Forelimb muscle (tissue), 1 donor: ENCODE measurements around the gene MCL1. TPM values are rescaled to one million over a fixed set of nuclear protein-coding genes. Genes with fewer than 3 reads are reported as not detected.
"Not testable (repeated sequence)": the region's sequence is repeated elsewhere in the genome, so short reads cannot be mapped to it uniquely, and the experiment has no call there.

Experiments
- DNase-seq: peaks from one replicate; pipeline ENCODE4 v3.0.0-alpha.2; 2013; ENCODE audit warnings: low read depth
- polyA plus RNA-seq: library from polyadenylated mRNA; unstranded; fragments of 120-200 nt; gene quantifications from one replicate; pipeline ENCODE4 v1.2.1, GENCODE V29; 2013; ENCODE audit not compliant: insufficient read length

Gene MCL1
- polyA plus RNA-seq, 1 donor: 126 TPM

- no peak for DNase-seq
Observed at GRCh38 chr1:150572918-150573647, 6.3 kb downstream of the MCL1 start.

DNA sequence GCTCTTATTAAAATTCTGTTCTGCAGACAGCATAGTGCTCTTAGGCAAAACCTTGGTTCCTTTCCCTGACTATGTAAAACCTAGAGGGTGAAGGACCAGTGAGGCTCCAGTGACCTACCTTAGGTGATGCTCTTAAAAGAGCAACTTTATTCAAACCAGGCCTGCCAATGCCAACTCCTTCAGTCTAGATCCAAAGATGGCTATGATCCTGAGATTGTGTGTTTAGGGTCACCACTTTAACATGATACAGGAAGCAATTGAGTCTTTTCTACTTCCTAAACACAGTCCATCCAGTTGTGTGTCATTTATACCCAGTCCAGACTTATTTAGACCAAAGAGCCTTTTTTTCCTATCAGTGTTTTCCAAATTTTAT, 10.8 kb downstream of the MCL1 start:
- DNase-seq: no peak

DNA sequence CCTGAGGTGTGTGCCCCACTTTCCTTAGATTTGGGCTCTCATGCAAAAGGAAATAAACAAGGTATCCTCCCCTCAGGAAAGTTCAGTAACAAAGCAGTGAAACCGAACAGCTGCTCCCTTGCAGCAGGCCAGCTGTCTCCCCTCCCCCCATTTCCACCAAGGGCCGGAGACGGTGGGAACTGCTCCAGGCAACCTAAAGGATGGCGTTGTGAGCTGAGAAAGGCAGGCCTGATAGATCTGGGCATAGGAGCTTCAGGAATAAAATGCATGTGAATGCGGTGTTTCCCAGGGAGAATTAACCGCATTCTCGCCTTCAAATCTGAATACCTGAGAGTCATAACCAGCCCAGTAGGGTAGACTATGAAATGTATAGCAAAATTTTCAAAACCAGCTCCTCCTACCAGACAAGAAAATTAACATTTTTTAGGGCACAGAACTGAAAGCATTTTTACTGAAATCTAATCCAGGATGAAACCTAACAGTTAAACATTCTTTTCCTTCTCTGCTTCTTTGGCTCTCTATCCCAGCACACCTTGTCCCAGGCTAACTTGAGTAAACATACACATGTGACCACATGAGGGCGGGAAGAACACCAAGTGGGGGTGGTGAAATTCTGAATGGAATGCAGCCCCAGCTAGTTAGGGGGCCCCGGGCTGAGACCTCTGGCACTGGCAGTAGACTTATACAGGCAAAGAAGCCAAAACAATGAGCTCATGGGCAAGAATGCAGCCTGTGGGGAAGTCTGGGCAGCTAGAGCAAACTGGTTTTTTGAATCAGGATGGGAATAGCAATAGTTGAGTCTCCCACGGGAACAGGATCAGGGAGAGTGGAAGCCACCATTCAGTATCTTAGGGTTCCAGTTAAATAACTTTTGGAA, 11.5 kb downstream of the MCL1 start:
- no peak for DNase-seq

- DNase-seq: no peak
Observed at GRCh38 chr1:150567341-150567716, 12.1 kb downstream of the MCL1 start.

GRCh38 chr1:150566589-150567340, 12.6 kb downstream of the MCL1 start:
- DNase-seq: no peak

GRCh38 chr1:150565240-150565991, 14.0 kb downstream of the MCL1 start:
- not testable (repeated sequence) for DNase-seq

DNA sequence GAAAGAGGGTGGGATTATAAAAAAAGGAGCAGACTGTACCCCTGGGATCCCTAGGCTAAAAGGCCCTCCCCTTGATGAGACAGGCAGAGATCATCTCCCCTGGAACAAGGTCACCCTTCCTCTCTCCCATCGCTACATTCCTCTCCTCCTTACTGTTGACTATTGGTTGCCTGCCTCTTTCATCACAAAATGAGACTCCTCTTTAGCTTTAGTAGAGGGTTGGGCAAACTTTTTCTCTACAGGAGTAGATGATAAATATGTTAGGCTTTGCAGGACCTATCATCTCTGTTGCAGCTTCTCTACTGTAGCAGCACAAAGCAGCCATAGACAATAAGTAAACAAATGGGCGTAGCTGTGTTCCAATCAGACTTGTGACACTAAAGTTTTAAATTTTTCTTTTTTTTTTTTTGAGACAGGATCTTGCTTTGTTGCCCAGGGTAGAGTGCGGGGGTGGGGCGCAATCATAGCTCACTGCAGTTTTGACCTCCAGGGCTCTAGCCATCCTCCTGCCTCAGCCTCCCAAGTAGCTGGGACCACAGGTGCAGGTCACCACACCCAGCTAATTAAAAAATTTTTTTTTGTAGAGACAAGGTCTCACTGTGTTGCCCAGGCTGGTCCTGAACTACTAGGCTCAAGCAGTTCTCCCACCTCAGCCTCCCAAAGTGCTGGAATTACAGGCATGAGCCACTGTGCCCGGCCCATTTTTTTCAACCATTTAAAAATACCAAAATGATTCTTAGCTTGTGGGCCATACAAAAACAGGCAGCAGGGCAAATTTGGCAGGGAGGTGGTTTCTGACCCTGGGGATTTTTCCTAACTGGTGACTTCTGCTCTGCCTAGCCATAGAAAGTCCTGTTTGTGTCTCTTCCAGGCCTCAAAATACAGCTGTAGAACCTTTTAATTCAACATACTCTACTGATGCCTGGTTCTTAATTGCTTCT, 15.1 kb downstream of the MCL1 start:
- no peak for DNase-seq

DNA sequence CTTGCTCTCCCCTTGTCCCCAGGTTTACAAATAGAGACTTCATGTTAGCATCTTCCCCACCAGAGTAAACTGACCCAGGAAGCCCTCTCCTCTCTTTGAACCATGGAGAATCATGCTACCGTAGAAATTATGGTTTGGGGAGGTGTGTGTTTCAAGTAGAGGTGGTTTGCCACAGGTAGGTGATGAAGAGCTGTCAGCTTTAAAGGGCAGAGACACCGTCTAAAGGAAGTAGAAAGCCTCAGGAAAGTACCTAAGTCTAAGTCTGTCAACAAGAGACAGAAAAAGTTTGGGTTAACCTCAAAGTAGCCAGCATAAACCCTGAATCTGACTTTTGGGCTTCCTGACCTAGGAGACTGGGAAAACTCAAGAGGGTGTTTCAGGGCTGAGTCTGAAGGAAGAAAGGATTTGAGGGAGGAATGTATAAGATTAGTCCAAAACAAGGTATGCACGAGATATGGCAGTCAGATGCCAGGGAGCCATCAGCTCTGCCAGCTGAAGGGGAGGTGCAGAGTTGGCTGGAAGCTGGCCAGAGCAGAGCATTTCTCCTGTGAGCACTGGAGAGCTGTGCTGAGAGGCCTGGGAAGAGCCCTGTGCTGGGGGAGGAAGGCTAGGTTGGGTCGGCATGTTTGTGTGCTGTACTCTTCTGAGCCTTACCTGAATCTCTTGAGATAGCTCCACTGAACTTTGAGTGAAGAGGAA, 15.9 kb downstream of the MCL1 start:
- no peak for DNase-seq

- DNase-seq: no peak
Observed at GRCh38 chr1:150562446-150563339, 16.7 kb downstream of the MCL1 start.

GRCh38 chr1:150561974-150562445, 17.4 kb downstream of the MCL1 start:
- no peak for DNase-seq

DNA sequence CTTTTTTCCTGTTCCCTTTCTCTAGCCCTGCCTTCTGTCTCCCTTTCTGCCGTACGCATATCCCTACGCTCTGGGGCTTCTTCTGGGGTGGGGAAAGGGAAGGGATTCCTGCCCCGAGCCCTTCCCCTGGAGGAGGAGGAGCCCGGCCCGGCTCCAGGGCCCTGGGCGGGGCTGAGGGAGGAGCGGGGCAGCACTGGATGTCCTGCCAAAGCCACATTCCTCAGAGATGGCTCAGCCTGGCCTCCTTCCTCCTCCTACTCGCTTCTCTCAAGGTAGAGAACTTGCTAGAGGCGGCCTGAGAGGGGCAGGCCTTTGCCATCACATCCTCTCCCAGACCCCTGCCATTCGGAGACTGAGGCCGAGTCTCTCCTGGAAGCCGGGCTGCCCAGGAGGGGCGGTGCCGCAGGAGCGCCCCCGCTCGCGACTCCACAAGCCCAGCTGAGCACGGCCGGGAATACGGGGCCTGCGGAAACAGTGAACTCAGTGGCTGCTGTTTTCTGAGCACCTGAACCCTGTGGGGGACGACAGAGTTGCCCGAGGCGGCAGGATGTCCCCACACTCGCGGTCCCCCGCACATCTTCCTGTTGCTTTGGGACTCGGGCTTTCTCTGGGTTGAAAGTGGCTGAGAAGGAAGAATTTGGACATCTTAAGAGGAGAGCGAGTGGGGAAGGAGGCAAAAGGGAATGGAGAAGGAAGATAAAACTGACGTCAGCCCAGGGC, 18.0 kb downstream of the MCL1 start:
- peak; percentile 89 for DNase-seq

GRCh38 chr1:150560576-150561253, 18.7 kb downstream of the MCL1 start:
- no peak for DNase-seq

GRCh38 chr1:150560011-150560438, 19.4 kb downstream of the MCL1 start:
- DNase-seq: no peak

DNA sequence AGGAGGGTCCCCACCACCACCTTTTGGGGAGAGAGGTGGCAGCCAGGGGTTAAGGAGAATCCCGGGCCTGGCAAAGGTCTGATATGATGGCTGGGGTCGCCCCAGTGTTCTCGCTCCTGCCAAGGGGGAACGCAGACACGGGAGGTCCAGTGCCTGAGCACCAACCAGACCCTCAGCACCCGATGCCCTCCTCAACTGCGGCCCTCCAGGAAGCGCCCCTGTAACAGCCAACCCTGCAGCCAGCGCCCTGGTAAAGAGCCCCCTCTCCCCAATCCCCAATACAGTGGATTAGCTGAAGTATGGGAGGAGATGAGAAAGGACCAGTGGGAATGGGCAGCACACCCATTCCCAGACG, 19.8 kb downstream of the MCL1 start:
- DNase-seq: no peak

DNA sequence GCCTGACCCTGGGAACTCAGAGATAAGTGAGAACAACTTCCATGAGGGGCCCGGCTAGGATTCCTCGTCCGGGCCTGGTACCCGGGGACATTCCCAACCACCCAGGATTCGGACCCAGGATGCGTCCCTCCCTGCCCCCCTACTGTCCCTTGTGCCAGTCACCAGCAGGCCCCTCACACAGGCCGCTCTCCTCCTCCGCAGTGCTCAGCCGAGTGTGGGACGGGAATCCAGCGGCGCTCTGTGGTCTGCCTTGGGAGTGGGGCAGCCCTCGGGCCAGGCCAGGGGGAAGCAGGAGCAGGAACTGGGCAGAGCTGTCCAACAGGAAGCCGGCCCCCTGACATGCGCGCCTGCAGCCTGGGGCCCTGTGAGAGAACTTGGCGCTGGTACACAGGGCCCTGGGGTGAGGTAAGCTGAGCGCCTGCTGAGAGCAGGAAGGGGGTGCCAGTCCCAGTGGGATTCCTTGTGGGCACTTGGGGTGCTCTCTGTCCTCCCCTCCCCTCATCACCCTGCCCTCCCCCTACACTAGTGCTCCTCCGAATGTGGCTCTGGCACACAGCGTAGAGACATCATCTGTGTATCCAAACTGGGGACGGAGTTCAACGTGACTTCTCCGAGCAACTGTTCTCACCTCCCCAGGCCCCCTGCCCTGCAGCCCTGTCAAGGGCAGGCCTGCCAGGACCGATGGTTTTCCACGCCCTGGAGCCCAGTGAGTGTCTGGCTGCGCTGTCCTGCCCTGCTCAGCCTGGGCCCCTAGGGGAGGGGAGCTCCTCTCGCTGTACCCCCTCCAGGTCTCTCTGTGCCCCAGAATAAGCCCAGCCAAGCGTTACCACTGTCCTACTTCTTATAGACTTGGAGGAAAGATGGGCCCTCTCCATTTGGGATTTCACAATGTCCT, 20.4 kb downstream of the MCL1 start:
- DNase-seq: no peak

DNA sequence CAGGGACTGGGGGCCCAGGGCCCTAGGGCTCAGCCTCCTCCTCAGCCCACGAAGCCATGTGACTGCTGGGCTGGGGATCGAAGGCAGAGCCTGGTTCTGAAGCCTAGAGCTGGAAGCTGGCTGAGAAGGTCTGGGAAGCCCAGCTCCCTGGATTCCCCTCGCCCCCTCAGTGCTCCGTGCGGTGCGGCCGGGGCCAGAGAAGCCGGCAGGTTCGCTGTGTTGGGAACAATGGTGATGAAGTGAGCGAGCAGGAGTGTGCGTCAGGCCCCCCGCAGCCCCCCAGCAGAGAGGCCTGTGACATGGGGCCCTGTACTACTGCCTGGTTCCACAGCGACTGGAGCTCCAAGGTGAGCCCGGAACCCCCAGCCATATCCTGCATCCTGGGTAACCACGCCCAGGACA, 21.1 kb downstream of the MCL1 start:
- no peak for DNase-seq
